Measurements from ENCODE around the gene ZMAT5. TPM values are rescaled to one million over a fixed set of nuclear protein-coding genes. Genes with fewer than 3 reads are reported as not detected.

Gene ZMAT5
- total RNA-seq, 4 donors from 2014 or later, result 22.1 to 29.3 (median 26.6) TPM

- peaks cover 0 to 81% (median 14%) of the 10 kb centered on the region in 3 donors for H3K36me3 ChIP-seq
Measured at GRCh38 chr22:29790061-29790460, 23.3 kb upstream of the ZMAT5 start.

DNA sequence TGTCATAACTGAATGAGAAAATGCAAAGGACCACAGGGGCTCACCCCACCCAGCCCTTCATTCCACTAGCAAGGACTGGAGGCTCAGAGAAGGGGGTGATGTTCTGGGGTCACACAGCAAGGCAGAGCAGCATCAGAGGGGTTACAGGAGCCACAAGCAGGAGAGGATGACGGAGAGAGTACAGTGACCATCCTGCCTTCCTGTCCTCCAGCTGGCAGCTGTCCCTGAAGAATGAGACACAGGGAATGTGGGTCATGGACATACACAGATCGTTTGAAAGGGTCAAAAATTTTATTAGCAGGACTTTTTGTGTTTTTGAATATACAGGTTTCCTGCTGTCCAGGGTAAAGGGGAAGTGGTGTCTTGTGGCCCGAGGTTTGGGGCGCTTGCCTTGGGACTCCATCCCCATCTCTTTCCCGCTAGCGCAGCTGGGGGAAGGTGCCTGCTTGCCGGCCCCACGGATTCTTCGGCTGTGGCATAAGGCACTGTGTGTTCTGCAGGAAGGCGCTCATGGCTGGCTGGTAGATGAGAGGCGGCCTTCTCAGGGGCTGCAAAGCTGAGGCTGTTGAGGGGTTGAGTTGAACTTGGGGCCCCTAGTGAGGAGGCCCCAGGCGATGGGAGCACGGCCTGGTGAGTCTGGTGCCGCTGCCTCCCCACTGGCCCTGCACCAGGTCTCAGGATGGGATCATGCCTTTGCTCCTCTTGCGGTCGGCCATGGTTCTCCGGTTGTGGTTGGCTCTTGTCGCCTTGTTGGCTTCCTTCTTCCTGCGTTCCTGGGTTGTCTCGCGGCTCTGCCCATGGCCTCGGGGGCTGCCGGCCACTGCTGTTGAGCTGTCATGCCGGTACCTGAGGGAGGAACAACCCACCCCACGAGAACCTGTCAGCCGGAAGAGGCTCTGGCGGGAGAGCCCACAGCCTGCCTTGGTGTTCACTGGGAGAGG, 21.8 kb upstream of the ZMAT5 start:
- Histone ChIP-seq H3K4me3 (no peak overlapping the region), H3K27me3 (no peaks in the 10 kb centered on the region), H3K9me3 (no peaks in the 10 kb centered on the region), H3K27ac (no peak overlapping the region), H3K4me1 (peaks cover 0 to 26% (median 12%) of the 10 kb centered on the region in 4 donors), H3K36me3 (peaks cover 0 to 67% (median 14%) of the 10 kb centered on the region in 3 donors)
- TF ChIP-seq POLR2A (IDR thresholded peaks at IDR 0.05), result no peak
- TF ChIP-seq, protein P1, sequence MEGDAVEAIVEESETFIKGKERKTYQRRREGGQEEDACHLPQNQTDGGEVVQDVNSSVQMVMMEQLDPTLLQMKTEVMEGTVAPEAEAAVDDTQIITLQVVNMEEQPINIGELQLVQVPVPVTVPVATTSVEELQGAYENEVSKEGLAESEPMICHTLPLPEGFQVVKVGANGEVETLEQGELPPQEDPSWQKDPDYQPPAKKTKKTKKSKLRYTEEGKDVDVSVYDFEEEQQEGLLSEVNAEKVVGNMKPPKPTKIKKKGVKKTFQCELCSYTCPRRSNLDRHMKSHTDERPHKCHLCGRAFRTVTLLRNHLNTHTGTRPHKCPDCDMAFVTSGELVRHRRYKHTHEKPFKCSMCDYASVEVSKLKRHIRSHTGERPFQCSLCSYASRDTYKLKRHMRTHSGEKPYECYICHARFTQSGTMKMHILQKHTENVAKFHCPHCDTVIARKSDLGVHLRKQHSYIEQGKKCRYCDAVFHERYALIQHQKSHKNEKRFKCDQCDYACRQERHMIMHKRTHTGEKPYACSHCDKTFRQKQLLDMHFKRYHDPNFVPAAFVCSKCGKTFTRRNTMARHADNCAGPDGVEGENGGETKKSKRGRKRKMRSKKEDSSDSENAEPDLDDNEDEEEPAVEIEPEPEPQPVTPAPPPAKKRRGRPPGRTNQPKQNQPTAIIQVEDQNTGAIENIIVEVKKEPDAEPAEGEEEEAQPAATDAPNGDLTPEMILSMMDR (IDR thresholded peaks at IDR 0.05), result no peak
- TF ChIP-seq EP300 (IDR thresholded peaks at IDR 0.05), result no peak
- DNase-seq (ENCODE audit: low spot score in 2 of 2), result no peak
- WGBS, 2 donors, result 81 to 84% methylated on average over 21 of the region's 27 CpGs

More at GRCh38 chr22:29790061-29790460, 23.3 kb upstream of the ZMAT5 start:
- H3K27me3 ChIP-seq, result no peaks in the 10 kb centered on the region
- TF ChIP-seq, protein P1 (IDR thresholded peaks at IDR 0.05), result no peak
- TF ChIP-seq POLR2A (IDR thresholded peaks at IDR 0.05), result no peak
- no peak for TF ChIP-seq EP300 (IDR thresholded peaks at IDR 0.05)
- no peak overlapping the region for H3K4me3 ChIP-seq
- 87 to 94% methylated on average over 5 of the region's 5 CpGs for WGBS, 2 donors
- no peaks in the 10 kb centered on the region for H3K9me3 ChIP-seq
- DNase-seq (ENCODE audit: low spot score in 2 of 2), result no peak
- no peak overlapping the region for H3K27ac ChIP-seq
- H3K4me1 ChIP-seq, result peaks cover 0 to 12% (median 3%) of the 10 kb centered on the region in 4 donors

- TF ChIP-seq EP300 (IDR thresholded peaks at IDR 0.05) (no peak), POLR2A (IDR thresholded peaks at IDR 0.05) (no peak)
- TF ChIP-seq, protein P1 (IDR thresholded peaks at IDR 0.05), result no peak
- no peaks in the 10 kb centered on the region for H3K27me3 ChIP-seq
- H3K27ac ChIP-seq, result no peak overlapping the region
- DNase-seq (ENCODE audit: low spot score in 2 of 2), result no peak
- no peaks in the 10 kb centered on the region for H3K9me3 ChIP-seq
- no peak overlapping the region for H3K4me3 ChIP-seq
- WGBS, 2 donors, result 65% methylated on average over 7 to 8 of the region's 9 CpGs
- H3K4me1 ChIP-seq, result peaks cover 0 to 35% (median 13%) of the 10 kb centered on the region in 4 donors
- peaks cover 0 to 56% (median 4%) of the 10 kb centered on the region in 3 donors for H3K36me3 ChIP-seq
Measured at GRCh38 chr22:29787371-29787980, 20.7 kb upstream of the ZMAT5 start.

GRCh38 chr22:29786031-29786430, 19.2 kb upstream of the ZMAT5 start:
- DNase-seq (ENCODE audit: low spot score in 2 of 2), result no peak
- 35 to 39% methylated on average over 5 of the region's 5 CpGs for WGBS, 2 donors
- Histone ChIP-seq H3K27ac (peak overlapping the region in 2 of 4 donors; percentile 47 to 54), H3K27me3 (no peaks in the 10 kb centered on the region), H3K4me3 (no peak overlapping the region), H3K36me3 (peaks cover 0 to 41% (median 0%) of the 10 kb centered on the region in 3 donors), H3K9me3 (no peaks in the 10 kb centered on the region), H3K4me1 (peaks cover 0 to 49% (median 25%) of the 10 kb centered on the region in 4 donors)
- TF ChIP-seq POLR2A (IDR thresholded peaks at IDR 0.05) (no peak), EP300 (IDR thresholded peaks at IDR 0.05) (no peak)
- TF ChIP-seq, protein P1 (IDR thresholded peaks at IDR 0.05), result no peak

Data from tibial nerve (tissue), 4 donors.